GM23338 (cell line): ENCODE results near the gene ZNF334. TPM values are rescaled to one million over a fixed set of nuclear protein-coding genes. Genes with fewer than 3 reads are reported as not detected.

Source experiments
- ATAC-seq: fragments of 200-7000 bp; cut with Tn5 transposase; 3 replicates; pipeline ENCODE4 v1.9.1; 2020
- DNase-seq: peaks from one replicate; pipeline ENCODE4 v3.0.0-alpha.2; 2015; ENCODE audit warnings: low spot score
- H2AFZ ChIP-seq: fragments of 200-600 bp; sonication (generic); 2 replicates; pipeline ENCODE4 v1.8.0; 2016; ENCODE audit warnings: antibody characterized with exemption, mild to moderate bottlenecking, moderate library complexity
- H3F3A ChIP-seq: fragments of 200-600 bp; sonication (generic); replicated peaks from 2 replicates; pipeline ENCODE4 v1.8.0; 2017; ENCODE audit warnings: antibody characterized with exemption, mixed run types, low read depth
- H3K27ac ChIP-seq: fragments of 200-600 bp; sonication (generic); 2 replicates; pipeline ENCODE4 v1.6.1; 2016; ENCODE audit warnings: low read depth
- H3K27me3 ChIP-seq: fragments of 200-600 bp; sonication (generic); 2 replicates; pipeline ENCODE4 v1.8.0; 2016; ENCODE audit warnings: mild to moderate bottlenecking, mixed run types, moderate library complexity; ENCODE audit not compliant: insufficient read depth
- H3K36me3 ChIP-seq: fragments of 200-600 bp; sonication (generic); 2 replicates; pipeline ENCODE4 v1.8.0; 2016; ENCODE audit warnings: mild to moderate bottlenecking; ENCODE audit not compliant: insufficient read depth
- H3K4me1 ChIP-seq: fragments of 200-600 bp; sonication (generic); 2 replicates; pipeline ENCODE4 v1.8.0; 2016; ENCODE audit warnings: mild to moderate bottlenecking, moderate library complexity; ENCODE audit not compliant: insufficient read depth
- H3K4me2 ChIP-seq: fragments of 200-600 bp; sonication (generic); 2 replicates; pipeline ENCODE4 v1.7.1; 2017; ENCODE audit warnings: mixed run types
- H3K4me3 ChIP-seq: fragments of 200-600 bp; sonication (generic); 2 replicates; pipeline ENCODE4 v1.6.1; 2016; ENCODE audit warnings: mixed run types
- H3K79me2 ChIP-seq: fragments of 200-600 bp; sonication (generic); replicated peaks from 2 replicates; pipeline ENCODE4 v1.8.0; 2017; ENCODE audit warnings: mild to moderate bottlenecking; ENCODE audit not compliant: insufficient read depth
- H3K9me2 ChIP-seq: fragments of 200-600 bp; sonication (generic); 2 replicates; pipeline ENCODE4 v1.8.0; 2017; ENCODE audit not compliant: insufficient read depth
- H4K20me1 ChIP-seq: fragments of 200-600 bp; sonication (generic); replicated peaks from 2 replicates; pipeline ENCODE4 v1.8.0; 2017; ENCODE audit warnings: mild to moderate bottlenecking; ENCODE audit not compliant: insufficient read depth
- H3K27ac Mint-ChIP-seq: 2 replicates; pipeline ENCODE4 v1.8.0; 2020; ENCODE audit warnings: inconsistent platforms, mild to moderate bottlenecking, moderate library complexity, mixed read lengths
- H3K27me3 Mint-ChIP-seq: 3 replicates; pipeline ENCODE4 v1.8.0; 2022; ENCODE audit warnings: low read depth, mild to moderate bottlenecking, moderate library complexity, mixed read lengths, inconsistent platforms; ENCODE audit not compliant: insufficient read depth, poor library complexity
- H3K36me3 Mint-ChIP-seq: 3 replicates; pipeline ENCODE4 v1.8.0; 2021; ENCODE audit warnings: low read depth, mild to moderate bottlenecking, inconsistent platforms, moderate library complexity, mixed read lengths
- H3K4me1 Mint-ChIP-seq: 3 replicates; pipeline ENCODE4 v1.8.0; 2020; ENCODE audit warnings: mild to moderate bottlenecking, inconsistent platforms, mixed read lengths
- H3K4me3 Mint-ChIP-seq: 3 replicates; pipeline ENCODE4 v1.8.0; 2021; ENCODE audit warnings: moderate library complexity, mild to moderate bottlenecking, inconsistent platforms, mixed read lengths
- H3K9me3 Mint-ChIP-seq: 3 replicates; pipeline ENCODE4 v1.8.0; 2020; ENCODE audit warnings: moderate library complexity, mild to moderate bottlenecking, inconsistent platforms, mixed read lengths
- CTCF ChIP-seq, 2 experiments: fragments of 200-600 bp in 1 of 2; sonication (generic) in 1 of 2; conservative IDR thresholded peaks; 2 replicates each; pipeline versions ENCODE4 v1.5.1 to v1.6.1; 2016 to 2017; ENCODE audit warnings: antibody characterized with exemption in 2 of 2, low read depth in 2 of 2, mild to moderate bottlenecking in 2 of 2, moderate library complexity in 1 of 2
- EZH2phosphoT487 ChIP-seq: fragments of 200-600 bp; sonication (generic); IDR thresholded peaks from one replicate; pipeline ENCODE4 v1.8.1; 2018; ENCODE audit warnings: antibody characterized with exemption; ENCODE audit not compliant: unreplicated experiment
- NANOG ChIP-seq: IDR thresholded peaks from 2 replicates; pipeline ENCODE4 v1.6.1; 2016; ENCODE audit warnings: antibody characterized with exemption, borderline replicate concordance
- POLR2AphosphoS5 ChIP-seq: IDR thresholded peaks from 2 replicates; pipeline ENCODE4 v1.6.1; 2016; ENCODE audit warnings: antibody characterized with exemption, low read depth
- REST ChIP-seq: IDR thresholded peaks from one replicate; pipeline ENCODE4 v1.6.1; 2018; ENCODE audit warnings: antibody characterized with exemption; ENCODE audit not compliant: unreplicated experiment
- STAT1 ChIP-seq: IDR thresholded peaks from one replicate; pipeline ENCODE4 v1.6.1; 2016; ENCODE audit warnings: antibody characterized with exemption; ENCODE audit not compliant: unreplicated experiment
- ZNF331 ChIP-seq: fragments of 250-450 bp; sonication (Bioruptor Pico); IDR thresholded peaks from 2 replicates; pipeline ENCODE4 v1.5.0; 2020; ENCODE audit warnings: low read depth, mild to moderate bottlenecking, moderate library complexity
- polyA plus RNA-seq: library from polyadenylated mRNA; unstranded; fragments of >200 nt; fragmentation: Nextera tagmentation; extraction: Ambion mirVana; gene quantifications from 2 replicates; pipeline ENCODE4 v1.2.1, GENCODE V29; 2016
- total RNA-seq: library from RNA; depleted of rRNA; stranded (reverse); fragments of >200 nt; shearing (Covaris generic); gene quantifications from 2 replicates; pipeline ENCODE4 v1.2.3, GENCODE V29; 2014

ZNF334 gene
- total and polyA plus RNA-seq, 2 experiments from 2014 or later: 12.4 to 19.1 TPM

DNA sequence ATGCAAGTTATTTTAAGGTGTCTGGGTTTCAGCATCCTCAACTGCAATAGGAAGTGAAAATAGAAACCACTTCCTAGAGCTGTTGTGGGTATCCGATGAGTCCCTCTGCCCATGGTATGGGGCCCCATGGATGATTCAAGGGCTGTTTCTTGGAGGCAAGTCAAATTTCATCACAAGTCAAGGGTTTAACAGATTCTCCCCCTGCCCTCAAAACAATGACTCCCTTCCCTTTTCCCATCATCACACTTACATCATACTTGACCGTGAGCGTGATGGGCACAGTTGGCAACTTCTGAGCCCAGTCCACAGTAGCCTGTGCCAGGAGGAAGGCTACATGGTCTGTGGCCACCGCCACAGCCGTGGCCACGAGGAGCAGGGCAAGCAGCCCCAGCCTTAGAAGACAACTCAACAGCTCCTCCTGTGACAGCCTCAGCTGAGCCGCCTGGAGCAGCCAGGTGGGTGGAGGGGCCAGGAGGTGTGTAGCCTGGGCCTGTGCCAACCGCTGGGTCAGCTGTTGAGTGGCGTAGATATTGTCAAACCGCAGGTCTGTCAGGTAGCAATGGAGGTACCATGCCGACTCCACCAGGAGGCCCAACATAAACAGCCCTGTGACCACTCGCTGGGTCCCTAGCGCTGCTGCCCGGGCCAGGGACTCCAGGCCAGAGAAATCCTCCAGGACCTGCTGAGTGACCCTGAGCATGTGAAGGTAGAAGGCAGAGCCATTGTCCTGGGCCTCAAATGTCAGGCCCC lies 31.9 kb upstream of the ZNF334 start:
- H3K27ac Mint-ChIP-seq: no peak overlapping the region

More for the DNA sequence above, 31.9 kb upstream of the ZNF334 start:
- no peaks in the 10 kb centered on the region for H3K4me1 Mint-ChIP-seq
- H3K4me2 ChIP-seq: no peak overlapping the region
- no peaks in the 10 kb centered on the region for H3K36me3 ChIP-seq
- no peaks in the 10 kb centered on the region for H3K9me2 ChIP-seq
- no peak overlapping the region for H3K4me3 Mint-ChIP-seq
- H3K9me3 Mint-ChIP-seq: no peaks in the 10 kb centered on the region
- no peak for ATAC-seq
- no peaks in the 10 kb centered on the region for H3K79me2 ChIP-seq
- H3K36me3 Mint-ChIP-seq: no peaks in the 10 kb centered on the region
- no peak overlapping the region for H3K4me3 ChIP-seq
- no peak overlapping the region for H2AFZ ChIP-seq
- H3F3A ChIP-seq: no peaks in the 10 kb centered on the region
- no peaks in the 10 kb centered on the region for H3K27me3 Mint-ChIP-seq
- H4K20me1 ChIP-seq: no peaks in the 10 kb centered on the region
- no peak for DNase-seq
- no peaks in the 10 kb centered on the region for H3K27me3 ChIP-seq
- TF ChIP-seq POLR2AphosphoS5 (no peak), EZH2phosphoT487 (no peak), STAT1 (no peak), REST (no peak), CTCF (conservative IDR thresholded peaks at IDR 0.05; ENCODE audit: low read depth in 2 of 2) (no peak), NANOG (no peak), ZNF331 (no peak)
- 0 out of 2 replicates have a peak, but pooled peaks cover 6% of the 10 kb centered on the region for H3K4me1 ChIP-seq
- no peak overlapping the region for H3K27ac ChIP-seq
